RWPE2 (cell line): ENCODE results near the gene CLASP2.

Experiments
- ATAC-seq: fragments of 200-7000 bp; cut with Tn5 transposase; 3 replicates; pipeline ENCODE4 v1.9.1; 2021; ENCODE audit warnings: low read depth
- DNase-seq: peaks from one replicate; pipeline ENCODE4 v3.0.0-alpha.2; 2020; ENCODE audit warnings: low spot score
- H3K27ac ChIP-seq: fragments of 450-650 bp; 2 replicates; pipeline ENCODE4 v1.5.1; 2017; ENCODE audit warnings: mild to moderate bottlenecking; ENCODE audit not compliant: poor library complexity, severe bottlenecking
- H3K27me3 ChIP-seq: fragments of 250-450 bp; sonication (Bioruptor Pico); 2 replicates; pipeline ENCODE4 v1.5.1; 2021; ENCODE audit warnings: mild to moderate bottlenecking, moderate library complexity; ENCODE audit not compliant: insufficient read depth, poor library complexity, severe bottlenecking
- H3K36me3 ChIP-seq: fragments of 250-450 bp; sonication (Bioruptor Pico); 2 replicates; pipeline ENCODE4 v1.5.1; 2020; ENCODE audit warnings: low read depth, mild to moderate bottlenecking, moderate library complexity
- H3K4me1 ChIP-seq: fragments of 250-450 bp; sonication (Bioruptor Pico); 2 replicates; pipeline ENCODE4 v1.5.1; 2021; ENCODE audit warnings: mild to moderate bottlenecking, moderate library complexity; ENCODE audit not compliant: insufficient read depth, poor library complexity, severe bottlenecking
- H3K4me3 ChIP-seq: fragments of 250-450 bp; sonication (Bioruptor Pico); 2 replicates; pipeline ENCODE4 v1.5.1; 2021; ENCODE audit warnings: mild to moderate bottlenecking, moderate library complexity; ENCODE audit not compliant: severe bottlenecking
- H3K9me3 ChIP-seq: fragments of 250-450 bp; sonication (Bioruptor Pico); 2 replicates; pipeline ENCODE4 v1.5.1; 2021; ENCODE audit warnings: mild to moderate bottlenecking, moderate library complexity; ENCODE audit not compliant: severe bottlenecking
- TF ChIP-seq, protein P1 (sequence below): fragments of 450-650 bp; IDR thresholded peaks from one replicate; pipeline ENCODE4 v1.5.1; 2017; ENCODE audit warnings: mild to moderate bottlenecking, moderate library complexity; ENCODE audit not compliant: poor library complexity, severe bottlenecking

CLASP2 gene

DNA sequence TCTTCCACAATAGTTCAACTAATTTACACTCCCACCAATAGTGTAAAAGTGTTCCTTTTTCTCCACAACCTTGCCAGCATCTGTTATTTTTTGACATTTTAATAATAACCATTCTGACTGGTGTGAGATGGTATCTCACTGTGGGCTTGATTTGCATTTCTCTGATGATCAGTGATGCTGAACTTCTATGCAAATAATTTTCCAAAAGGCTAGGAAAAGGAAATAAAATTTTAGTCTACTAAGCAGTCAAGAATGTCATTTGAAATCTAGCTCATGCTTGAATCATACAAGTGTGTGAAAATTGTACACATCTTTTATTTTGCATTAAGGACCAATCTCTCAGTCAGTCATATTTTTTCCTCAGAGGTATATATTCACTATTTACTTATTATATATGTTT lies 176.1 kb downstream of the CLASP2 start:
- H3K9me3 ChIP-seq = no peaks in the 10 kb centered on the region
- DNase-seq (no peak), ATAC-seq (no peak)
- no peaks in the 10 kb centered on the region for H3K27me3 ChIP-seq
- TF ChIP-seq, protein P1, sequence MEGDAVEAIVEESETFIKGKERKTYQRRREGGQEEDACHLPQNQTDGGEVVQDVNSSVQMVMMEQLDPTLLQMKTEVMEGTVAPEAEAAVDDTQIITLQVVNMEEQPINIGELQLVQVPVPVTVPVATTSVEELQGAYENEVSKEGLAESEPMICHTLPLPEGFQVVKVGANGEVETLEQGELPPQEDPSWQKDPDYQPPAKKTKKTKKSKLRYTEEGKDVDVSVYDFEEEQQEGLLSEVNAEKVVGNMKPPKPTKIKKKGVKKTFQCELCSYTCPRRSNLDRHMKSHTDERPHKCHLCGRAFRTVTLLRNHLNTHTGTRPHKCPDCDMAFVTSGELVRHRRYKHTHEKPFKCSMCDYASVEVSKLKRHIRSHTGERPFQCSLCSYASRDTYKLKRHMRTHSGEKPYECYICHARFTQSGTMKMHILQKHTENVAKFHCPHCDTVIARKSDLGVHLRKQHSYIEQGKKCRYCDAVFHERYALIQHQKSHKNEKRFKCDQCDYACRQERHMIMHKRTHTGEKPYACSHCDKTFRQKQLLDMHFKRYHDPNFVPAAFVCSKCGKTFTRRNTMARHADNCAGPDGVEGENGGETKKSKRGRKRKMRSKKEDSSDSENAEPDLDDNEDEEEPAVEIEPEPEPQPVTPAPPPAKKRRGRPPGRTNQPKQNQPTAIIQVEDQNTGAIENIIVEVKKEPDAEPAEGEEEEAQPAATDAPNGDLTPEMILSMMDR = no peak
- H3K36me3 ChIP-seq = peaks cover 41% of the 10 kb centered on the region
- H3K4me1 ChIP-seq = no peaks in the 10 kb centered on the region
- H3K27ac ChIP-seq = no peak overlapping the region
- no peak overlapping the region for H3K4me3 ChIP-seq

DNA sequence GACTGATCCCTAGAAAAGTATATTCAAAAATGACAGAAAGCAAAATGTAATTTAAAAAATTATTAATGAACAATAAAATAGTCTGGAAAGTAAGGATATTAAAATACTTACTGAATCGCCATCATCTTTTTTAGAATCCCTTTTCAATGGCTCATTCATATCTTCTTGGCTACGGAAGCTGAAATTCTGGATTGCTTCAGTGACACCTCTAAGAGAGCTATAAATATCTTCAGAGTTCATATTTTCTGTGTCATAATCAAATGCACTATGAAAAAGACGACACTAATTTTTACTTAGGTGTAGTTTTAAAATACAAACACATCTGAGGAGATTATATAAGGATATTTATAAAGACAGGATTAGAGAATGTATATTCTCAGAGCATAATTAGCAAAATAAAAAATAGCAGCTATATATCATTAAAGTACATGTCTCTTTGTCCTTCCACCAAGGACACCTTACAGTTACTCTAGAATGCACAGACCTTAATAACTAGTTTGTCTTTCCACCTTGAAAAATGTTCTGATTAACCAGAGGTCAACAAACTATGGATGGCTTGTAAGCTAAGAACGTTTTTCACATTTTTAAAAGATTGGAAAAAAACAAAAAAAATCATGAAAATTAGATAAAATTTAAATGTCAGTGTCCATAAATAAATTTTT lies 179.2 kb downstream of the CLASP2 start:
- H3K36me3 ChIP-seq = peaks cover 53% of the 10 kb centered on the region
- H3K27ac ChIP-seq = no peak overlapping the region
- H3K27me3 ChIP-seq = no peaks in the 10 kb centered on the region
- no peaks in the 10 kb centered on the region for H3K4me1 ChIP-seq
- H3K4me3 ChIP-seq = no peak overlapping the region
- TF ChIP-seq, protein P1 = no peak
- H3K9me3 ChIP-seq = no peaks in the 10 kb centered on the region
- DNase-seq (no peak), ATAC-seq (no peak)

DNA sequence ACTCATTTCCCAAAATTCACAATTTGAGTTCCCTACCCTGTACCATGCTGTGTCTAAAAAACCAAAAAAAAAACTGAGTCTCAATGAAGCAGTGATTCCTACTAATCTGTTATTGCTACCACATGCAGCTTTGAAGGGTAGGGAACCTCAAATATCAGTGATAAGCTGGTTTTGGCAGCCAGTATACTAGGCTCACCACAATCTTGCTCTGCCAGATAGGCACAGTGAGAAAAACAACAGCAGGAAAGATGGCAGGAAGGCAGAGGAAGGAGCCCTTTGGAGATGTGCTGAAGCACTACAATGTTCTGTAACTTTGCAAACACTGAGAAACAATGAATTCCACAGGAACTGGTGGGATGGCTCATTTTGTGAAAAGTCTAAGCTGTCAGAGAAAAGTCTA lies 180.9 kb downstream of the CLASP2 start:
- H3K4me3 ChIP-seq = no peak overlapping the region
- H3K27ac ChIP-seq = no peak overlapping the region
- H3K36me3 ChIP-seq = peaks cover 57% of the 10 kb centered on the region
- no peak for DNase-seq
- no peaks in the 10 kb centered on the region for H3K27me3 ChIP-seq
- H3K9me3 ChIP-seq = no peaks in the 10 kb centered on the region
- ATAC-seq = no peak
- TF ChIP-seq, protein P1 = no peak
- H3K4me1 ChIP-seq = no peaks in the 10 kb centered on the region

DNA sequence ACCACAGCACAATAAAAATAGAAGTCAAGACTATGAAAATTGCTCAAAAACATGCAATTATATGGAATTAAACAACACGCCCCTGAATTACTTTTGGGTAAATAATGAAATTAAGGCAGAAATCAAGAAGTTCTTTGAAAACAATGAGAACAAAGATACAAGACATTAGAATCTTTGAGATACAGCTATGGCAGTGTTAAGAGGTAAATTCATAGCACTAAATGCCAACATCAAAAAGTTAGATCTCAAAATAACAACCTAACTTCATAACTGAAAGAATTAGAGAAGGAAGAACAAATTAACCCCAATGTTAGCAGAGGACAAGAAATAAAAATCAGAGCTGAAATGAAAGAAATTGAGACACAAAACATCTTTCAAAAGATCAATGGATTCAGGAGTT lies 191.3 kb downstream of the CLASP2 start:
- DNase-seq = no peak
- peaks cover 24% of the 10 kb centered on the region for H3K36me3 ChIP-seq

DNA sequence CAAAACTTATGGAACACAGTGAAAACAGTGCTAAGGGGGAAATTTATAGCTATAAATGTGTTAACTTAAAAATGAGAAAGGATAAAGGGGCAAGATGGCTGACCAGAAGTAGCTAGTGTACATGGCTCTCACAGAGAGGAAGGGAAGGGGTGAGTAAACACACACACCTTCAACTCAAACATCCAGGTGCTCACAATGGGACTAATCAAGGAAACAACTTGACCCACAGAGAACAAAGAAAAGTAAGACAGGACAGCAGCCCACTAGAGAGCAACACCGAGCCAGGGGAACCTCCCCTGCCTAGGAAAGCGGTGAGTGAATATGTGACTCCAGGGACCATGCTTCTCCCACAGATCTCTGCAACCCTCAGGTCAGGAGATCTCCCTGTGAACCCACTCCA lies 192.8 kb downstream of the CLASP2 start:
- TF ChIP-seq, protein P1 = no peak
- H3K27ac ChIP-seq = no peak overlapping the region

More for the DNA sequence above, 191.3 kb downstream of the CLASP2 start:
- ATAC-seq = no peak
- Histone ChIP-seq H3K27me3 (no peaks in the 10 kb centered on the region), H3K4me3 (no peak overlapping the region), H3K4me1 (no peaks in the 10 kb centered on the region), H3K27ac (no peak overlapping the region), H3K9me3 (peaks cover 7% of the 10 kb centered on the region)
- TF ChIP-seq, protein P1 = no peak

More for the DNA sequence above, 192.8 kb downstream of the CLASP2 start:
- H3K4me1 ChIP-seq = no peaks in the 10 kb centered on the region
- ATAC-seq (no peak), DNase-seq (no peak)
- no peaks in the 10 kb centered on the region for H3K27me3 ChIP-seq
- peaks cover 11% of the 10 kb centered on the region; the same call in 1 of the 2 replicates for H3K36me3 ChIP-seq
- no peak overlapping the region for H3K4me3 ChIP-seq
- H3K9me3 ChIP-seq = peaks cover 7% of the 10 kb centered on the region
